OCI-LY7 (cell line): ENCODE measurements around the gene KRT80.

Experiments used
- EZH2phosphoT487 ChIP-seq: fragments of 200-600 bp; sonication (generic); IDR thresholded peaks from 2 replicates; pipeline ENCODE4 v1.6.1; 2018; ENCODE audit warnings: low read depth, borderline replicate concordance, mild to moderate bottlenecking, mixed run types, antibody characterized with exemption, low read length, moderate library complexity, mixed read lengths
- TF ChIP-seq, protein P1 (sequence below): fragments of 200-600 bp; sonication (generic); conservative IDR thresholded peaks from 2 replicates; pipeline ENCODE4 v1.5.1; 2014; ENCODE audit warnings: mild to moderate bottlenecking, antibody characterized with exemption, low read length, moderate library complexity, mixed read lengths

DNA sequence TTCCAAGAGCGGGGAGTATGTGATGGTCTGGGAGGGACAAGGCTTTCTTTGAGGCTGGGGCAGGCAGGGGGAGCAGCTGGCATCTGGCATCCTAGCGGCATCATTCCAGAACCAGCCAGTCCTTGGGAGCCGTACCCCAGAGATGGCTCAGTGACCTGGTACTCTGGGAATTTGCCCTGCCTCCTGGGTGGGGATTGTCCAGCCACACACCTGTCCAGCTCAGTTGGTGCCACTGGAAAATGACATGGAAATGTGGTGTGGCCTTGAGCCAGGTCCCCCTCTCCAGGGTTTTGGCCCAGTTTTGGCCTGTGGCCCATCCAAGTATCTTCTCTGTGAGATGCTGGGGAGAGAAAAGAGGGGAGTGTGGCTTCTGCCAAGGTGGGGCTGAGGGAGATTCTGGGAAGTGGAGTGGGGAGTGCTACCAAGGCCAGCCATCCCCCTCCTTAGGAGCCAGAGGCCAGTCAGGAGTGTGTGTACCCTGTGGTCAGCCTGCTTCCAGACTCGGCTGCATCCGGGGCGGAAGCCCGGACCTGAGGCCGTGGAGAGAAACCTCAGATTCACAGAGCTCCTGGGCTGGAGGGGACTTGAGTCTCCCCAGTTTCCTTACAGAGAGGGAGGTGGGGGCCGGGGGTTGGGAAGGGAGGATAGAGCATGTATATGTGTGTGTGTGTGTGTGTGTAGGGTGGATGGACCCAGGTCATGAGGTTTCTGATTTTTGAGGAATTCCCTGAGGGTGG lies 14.7 kb upstream of the KRT80 start:
- TF ChIP-seq, protein P1, sequence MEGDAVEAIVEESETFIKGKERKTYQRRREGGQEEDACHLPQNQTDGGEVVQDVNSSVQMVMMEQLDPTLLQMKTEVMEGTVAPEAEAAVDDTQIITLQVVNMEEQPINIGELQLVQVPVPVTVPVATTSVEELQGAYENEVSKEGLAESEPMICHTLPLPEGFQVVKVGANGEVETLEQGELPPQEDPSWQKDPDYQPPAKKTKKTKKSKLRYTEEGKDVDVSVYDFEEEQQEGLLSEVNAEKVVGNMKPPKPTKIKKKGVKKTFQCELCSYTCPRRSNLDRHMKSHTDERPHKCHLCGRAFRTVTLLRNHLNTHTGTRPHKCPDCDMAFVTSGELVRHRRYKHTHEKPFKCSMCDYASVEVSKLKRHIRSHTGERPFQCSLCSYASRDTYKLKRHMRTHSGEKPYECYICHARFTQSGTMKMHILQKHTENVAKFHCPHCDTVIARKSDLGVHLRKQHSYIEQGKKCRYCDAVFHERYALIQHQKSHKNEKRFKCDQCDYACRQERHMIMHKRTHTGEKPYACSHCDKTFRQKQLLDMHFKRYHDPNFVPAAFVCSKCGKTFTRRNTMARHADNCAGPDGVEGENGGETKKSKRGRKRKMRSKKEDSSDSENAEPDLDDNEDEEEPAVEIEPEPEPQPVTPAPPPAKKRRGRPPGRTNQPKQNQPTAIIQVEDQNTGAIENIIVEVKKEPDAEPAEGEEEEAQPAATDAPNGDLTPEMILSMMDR: no peak
- TF ChIP-seq EZH2phosphoT487: no peak
